Non-pigmented ciliary epithelial cell (primary cell): Measurements from ENCODE around the gene ELAC1.
"Not testable (repeated sequence)": the region's sequence is repeated elsewhere in the genome, so short reads cannot be mapped to it uniquely, and the experiment has no call there.

ENCODE experiments used
- DNase-seq: peaks from one replicate; pipeline ENCODE4 v3.0.0-alpha.2; 2010; ENCODE audit warnings: low read depth

The ELAC1 gene, protein sequence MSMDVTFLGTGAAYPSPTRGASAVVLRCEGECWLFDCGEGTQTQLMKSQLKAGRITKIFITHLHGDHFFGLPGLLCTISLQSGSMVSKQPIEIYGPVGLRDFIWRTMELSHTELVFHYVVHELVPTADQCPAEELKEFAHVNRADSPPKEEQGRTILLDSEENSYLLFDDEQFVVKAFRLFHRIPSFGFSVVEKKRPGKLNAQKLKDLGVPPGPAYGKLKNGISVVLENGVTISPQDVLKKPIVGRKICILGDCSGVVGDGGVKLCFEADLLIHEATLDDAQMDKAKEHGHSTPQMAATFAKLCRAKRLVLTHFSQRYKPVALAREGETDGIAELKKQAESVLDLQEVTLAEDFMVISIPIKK

DNA sequence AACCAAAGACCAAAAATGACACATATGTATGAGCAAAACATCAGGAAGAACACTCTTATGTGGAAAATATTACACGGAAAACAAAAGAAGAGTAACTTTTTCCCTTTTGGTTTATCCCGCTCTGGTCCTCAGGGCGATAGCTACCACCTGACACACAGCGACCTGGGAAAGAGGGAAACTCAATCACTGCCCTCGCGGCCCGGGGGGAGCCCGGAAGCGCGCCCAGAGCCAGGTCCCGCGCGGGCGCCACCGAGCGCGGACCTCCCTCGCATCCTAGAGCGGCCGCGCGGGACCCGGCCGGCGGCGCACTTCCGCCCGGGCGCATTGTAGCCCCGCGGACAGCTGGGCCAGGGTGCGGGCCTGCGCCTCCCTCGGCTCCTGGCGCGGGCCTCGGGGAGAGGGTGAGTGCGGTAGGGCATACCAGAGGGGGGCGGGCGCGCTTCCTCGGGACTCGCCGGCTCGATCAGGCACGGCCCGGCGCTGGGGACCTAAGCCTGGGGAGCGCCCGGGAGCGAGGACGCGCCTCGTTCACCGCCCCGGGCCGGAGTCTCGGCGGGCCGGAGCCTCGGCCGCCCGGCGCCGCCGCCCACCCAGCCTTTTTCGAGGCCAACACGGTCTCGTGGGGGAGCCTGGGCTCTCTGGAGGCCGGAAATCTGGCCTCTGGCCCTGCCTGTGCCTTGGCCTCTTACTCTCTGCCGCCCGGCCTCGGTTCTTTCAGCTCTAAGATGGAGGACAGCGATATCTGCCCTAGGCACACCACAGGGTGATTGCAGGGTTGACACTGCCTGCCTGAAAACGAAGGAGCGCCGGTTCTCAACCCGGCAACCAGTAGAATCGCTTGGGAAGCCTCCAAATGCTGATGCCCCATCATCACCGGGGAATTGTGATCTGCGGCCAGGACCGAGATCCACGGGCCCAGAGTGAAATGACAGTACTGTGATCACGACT, at the start of gene ELAC1:
Gene ELAC1, plus strand, starts transcription at position 327 of the 948 bp plus-strand sequence. CDS start 6,365 bp downstream, outside the sequence.
- no peak for DNase-seq

DNA sequence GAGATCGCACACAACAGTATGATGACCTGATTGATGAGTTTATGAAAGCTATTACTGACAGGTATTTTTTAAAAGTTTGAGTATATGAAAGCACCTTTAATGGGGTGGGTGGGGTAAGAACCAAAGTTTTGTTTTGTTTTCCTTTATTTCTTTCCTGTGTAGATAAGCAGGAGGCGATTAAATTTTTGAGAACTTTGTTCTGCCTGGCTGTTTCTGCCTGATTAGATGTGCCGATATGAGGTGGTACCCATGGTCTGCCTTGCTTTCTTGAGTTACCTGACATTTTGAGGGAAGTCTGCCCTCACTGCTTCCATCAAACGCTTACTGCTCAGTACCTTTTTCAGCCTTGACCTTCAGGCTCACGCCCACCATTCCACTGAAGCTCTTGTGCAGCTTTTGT, 49.7 kb upstream of the ELAC1 start:
- no peak for DNase-seq

DNA sequence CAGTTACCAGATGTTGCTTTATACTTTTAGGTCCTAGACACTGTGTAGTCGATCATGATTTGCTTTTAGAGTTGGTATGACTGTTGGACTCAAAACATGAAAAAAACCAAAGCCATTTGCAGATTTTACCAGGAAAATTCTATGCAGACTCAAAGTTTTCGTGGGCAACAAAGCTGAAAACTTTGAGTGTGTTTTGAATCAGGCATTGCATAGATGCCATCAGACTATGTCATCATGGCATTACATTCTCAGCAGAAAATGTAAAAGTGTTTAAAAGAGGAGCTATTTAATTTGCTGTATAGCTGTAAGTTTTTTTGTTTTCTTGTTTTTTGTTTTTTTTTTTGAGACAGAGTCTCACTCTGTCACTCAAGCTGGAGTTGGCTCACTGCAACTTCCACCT, 43.5 kb upstream of the ELAC1 start:
- DNase-seq: no peak

DNA sequence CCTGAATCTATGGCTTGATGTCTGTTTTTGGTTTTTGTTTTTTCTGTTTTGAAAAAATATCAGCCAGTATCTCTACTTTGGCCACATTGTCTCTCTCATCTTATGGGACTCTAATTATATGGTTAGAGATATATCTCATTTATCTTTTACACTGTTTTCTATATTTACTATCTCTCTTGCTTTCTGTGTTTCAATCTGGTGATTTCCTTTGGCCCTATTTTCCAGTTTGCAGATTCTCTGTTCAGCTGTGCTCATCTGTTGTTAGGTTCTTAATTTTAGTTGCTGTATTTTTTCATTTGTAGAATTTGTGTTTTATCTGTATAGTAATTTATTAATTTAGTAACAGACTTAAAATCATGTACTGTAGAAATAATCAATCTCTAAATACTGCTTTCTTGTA, 41.3 kb upstream of the ELAC1 start:
- no peak for DNase-seq

DNA sequence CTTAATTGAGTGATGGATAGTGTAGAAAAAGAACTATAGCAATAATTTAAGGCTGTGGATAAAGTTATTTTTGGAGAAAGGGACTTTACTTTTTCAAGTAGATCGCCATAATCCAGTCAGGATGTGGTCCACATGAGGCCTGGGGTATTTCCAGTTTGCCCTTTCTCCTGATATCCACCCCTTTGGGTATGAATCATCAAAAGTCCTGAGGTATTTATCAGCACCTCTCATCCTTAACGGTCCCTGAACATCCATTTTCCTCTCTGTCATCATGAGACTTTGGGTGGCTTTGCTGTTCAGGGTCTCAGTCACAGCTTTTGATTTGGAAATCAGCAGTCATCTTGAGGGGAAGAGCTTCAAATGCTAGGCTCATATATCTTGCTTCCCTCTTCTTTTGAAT, 39.3 kb upstream of the ELAC1 start:
- no peak for DNase-seq

DNA sequence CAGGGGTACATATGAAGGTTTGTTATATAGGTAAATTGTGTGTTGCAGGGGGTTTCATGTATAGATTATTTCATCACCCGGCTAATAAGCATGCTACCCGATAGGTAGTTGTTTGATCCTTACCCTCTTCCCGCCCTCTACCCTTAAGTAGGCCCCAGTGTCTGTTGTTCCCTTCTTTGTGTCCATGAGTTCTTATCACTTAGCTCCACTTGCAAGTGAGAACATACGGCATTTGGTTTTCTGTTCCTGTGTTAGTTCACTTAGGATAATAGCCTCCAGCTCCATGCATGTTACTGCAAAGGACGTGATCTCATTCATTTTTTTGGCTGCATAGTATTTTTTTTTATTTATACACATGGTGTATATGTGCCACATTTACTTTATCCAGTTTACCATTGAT, 34.2 kb upstream of the ELAC1 start:
- DNase-seq: no peak

DNA sequence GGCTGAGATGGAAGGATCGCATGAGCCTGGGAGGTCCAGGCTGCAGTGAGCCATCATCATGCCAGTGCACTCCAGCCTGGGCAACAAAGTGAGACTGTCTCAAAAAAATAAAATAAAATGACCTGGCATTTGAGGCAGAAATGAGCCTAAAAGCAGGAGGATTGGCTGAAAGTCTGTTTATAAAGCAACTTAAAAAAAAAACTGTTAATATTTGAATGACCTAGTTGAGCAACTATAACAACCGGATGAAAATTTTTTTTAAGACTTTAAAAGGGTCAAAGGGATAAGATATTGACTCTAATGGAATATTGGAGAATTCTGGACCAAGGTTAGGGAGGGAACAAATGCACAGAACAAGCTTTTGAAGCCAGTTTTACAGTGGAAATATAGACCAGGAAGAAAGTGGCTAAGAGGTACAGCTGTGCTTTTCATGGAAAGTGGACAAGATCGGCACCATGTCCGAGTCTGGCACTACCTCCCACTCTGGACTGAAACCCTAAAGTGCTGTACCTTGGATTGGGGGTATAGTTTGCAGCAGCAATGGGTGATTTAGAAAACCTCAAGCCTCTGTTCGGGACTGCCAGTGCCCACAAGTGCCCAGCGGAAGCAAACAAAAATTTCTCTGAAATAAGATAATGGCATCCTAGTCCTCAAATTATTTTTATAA, 33.2 kb upstream of the ELAC1 start:
- DNase-seq: no peak

DNA sequence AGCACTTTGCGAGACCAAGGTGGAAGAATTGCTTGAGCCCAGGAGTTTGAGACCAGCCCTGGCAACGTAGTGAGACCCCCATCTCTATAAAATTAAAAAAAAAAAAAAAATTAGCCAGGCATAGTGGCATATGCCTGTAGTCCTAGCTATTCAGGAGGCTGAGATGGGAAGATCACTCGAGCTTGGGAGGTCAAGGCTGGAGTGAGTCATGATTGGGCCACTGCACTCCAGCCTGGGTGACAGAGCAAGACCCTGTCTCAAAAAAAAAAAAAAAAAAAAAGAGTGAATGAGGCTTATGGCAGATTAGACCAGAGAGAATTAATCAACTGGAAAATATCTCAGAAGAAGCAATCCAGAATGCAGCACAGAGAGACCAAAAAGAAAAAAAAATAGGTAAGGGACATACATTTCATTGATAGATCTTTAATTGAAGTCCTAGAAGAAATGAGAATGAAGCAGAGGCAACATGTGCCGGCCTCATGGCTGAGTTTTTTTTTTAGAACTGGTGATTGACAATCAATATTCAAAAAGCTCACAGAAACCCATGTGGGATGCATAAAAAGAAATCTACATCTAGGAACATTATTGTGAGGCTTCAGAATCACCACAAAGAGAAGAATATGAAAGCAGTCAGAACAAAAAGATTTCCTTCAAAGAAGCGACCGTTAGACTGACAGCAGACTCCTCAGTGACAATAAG, 32.2 kb upstream of the ELAC1 start:
- DNase-seq: no peak

DNA sequence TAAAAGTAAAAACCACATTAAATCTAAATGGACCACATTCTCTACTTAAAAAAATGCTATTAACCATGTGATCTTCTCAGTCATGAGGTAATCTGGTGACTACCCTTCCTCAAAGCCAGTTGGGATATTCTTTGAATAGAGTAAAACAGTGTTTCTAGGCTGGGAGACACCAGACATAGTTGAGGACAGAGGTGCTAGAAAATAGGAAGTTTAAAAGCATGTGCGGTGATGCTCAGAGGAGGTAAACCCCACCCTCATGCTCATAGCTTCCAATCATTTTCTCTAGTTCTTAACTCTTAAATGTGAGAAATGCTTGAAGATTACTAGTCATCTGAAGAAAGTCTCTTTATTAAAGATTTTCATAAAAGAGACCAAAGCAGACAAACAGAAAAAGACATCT, 30.7 kb upstream of the ELAC1 start:
- DNase-seq: no peak

DNA sequence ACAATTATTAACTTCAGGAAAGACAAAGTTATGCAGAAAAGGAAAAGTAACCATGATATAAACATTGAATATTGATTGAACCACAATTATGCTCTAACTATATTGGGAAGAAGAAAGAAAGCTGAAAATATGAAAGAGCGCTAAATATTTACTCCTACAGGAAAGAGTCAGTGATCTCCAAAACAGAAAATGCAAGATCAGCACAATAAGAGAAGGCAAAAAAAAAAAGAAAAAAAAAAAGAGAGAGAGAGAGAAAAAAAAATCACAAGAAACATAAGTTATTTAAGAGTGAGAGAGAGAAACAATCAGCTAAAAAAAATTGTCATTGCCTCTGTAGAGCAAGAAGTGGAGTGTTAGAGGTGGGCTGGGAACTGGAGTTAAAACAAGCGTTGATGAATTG, 28.9 kb upstream of the ELAC1 start:
- DNase-seq: no peak

DNA sequence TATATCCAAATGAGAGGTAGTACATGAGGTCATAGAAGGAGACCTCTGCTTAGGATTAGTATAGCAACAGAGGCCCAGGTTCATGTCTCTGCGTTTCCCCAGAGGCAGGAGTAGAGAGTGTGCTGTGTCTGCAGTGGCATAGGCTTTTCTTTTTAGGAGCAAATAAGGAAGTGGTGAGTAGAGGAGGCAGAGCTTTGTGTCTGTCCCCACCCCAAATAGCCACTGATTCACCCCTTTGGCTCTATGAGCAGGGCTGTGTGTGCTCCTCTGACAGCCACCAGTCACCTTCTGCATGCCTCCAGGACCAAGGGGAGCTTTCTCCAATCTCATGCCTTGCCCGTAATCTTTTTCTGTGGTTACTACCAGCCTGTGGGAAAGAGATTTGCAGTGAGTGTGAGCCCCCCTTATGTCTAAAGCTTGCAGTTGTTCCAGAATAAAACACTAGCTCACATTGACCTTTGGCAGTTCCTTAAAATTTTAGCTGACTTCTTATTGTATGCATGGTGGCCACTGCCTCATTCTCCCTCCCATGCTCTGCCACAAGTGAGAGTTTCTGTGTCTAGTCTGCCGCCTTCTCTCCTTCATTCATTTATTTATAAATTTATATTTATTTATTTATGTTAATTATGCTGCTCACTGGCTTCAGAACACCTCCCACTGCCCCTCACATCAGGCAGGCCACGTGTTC, 23.5 kb upstream of the ELAC1 start:
- no peak for DNase-seq

DNA sequence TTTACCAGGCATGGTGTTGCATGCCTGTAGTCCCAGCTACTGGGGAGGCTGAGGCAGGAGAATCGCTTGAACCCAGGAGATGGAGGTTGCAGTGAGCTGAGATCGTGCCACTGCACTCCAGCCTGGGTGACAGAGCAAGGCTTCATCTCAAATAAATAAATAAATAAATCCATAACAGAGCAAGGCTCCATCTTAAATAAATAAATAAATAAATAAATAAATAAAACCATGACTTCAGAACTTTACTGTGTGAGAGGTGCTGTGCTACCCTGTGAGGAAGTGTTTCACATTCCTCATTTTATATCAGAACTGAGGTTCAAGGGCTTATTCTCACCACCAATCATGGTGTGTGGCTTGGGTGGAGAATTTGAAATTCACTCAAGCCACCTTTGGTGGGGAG, 21.9 kb upstream of the ELAC1 start:
- not testable (repeated sequence) for DNase-seq

DNA sequence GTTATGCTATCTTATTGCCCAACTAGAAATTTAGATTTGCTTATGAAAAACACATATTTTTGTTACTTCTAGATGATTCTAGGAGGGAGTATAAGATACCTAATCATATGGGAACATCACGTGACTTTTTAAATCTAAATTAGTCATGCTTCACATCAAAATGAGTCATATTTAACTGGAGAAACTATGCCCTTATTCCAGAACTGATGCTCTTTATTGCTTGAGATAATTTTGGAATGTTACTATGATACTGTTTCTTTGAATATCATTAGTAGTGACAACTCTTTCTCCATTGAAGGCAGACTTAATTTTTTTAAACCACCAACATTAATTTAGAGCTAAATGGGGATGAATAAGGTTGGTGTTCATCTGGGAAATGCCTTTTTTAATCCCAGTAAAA, 19.9 kb upstream of the ELAC1 start:
- DNase-seq: no peak

DNA sequence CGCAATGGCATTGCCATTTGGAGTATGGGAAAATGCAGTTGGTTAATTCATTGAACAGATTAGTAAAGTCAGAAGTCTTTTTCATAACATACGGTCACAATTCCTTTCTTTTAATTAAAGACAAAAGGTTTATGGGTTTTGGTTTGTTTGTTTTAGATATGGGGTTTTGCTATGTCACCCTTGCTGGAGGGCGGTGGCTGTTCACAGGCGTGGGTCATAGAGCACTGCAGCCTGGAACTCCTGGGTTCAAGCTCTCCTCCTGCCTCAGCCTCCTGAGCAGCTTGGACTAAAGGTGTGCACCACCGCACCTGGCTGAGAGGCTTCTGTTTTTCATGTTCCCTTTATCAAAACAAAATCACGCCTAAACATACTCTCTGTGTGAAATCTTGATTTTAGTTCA, 18.7 kb upstream of the ELAC1 start:
- DNase-seq: no peak

DNA sequence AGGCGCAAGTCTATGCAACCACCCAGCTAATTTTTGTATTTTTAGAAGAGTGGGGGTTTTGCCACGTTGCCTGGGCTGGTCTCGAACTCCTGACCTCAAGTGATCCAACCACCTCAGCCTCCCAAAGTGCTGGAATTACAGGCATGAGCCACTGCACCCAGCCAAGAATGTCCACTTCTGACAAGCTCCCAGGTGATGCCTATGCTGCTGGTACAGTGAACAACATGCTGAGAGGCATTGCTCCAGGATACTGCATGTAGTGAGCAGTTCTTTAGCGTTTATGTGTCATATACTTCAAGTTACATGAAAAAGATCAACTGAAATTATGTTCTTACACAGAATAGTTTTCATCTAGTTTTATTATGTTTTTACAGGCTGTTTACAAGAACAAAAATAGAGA, 17.2 kb upstream of the ELAC1 start:
- no peak for DNase-seq

DNA sequence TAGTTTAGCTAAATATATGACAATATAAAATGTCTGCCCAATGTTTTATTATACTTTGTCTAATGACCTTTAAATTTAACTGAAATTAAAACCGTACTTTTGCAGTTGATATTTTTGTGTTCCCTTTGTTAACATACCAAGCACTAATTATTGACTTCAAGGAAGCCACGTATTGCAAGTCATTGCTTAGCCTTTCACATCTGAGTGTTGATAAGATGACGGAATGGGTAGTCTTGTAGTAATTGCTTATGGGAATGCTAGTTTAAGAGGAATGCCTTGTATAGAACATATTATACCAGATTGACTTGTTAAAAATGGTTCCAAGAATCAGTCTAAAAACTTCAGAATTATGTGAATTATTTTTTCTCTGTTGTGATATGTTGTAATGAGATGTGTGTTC, 14.0 kb upstream of the ELAC1 start:
- DNase-seq: no peak

DNA sequence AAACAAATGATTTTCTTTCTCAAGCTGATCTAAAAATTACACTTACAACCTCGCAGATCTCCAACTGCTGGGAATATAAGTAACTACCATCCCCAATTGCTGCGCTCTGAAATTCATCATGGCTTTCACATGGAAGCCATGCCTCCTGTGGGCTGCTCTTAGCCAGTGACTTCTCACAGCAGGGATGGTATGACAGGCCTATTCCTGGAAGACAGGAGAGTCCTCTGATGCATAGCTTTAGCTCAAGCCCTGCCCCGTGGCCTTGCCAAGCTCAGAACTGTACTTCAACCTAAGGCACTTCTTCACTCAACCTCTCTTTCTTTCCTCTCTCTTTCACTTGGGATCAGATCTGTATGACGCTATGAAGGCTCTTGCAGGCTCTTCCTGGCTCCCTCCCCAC, 12.6 kb upstream of the ELAC1 start:
- DNase-seq: no peak

DNA sequence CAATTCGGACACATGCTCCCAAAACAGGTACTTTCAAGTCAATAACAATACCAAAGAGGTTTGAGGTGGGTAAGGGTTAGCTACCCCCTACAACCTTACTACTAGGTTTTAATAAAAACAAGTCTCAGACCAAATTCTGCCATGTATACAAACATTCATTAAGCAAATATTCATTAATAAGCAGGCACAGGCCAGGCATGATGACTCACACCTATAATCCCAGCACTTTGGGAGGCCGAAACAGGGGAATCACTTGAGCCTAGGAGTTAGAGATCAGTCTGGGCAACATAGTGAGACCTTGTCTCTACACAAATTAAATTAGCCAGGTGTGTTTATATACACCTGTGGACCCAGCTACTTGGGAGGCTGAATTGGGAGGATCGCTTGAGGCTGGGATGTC, 11.7 kb upstream of the ELAC1 start:
- DNase-seq: no peak

DNA sequence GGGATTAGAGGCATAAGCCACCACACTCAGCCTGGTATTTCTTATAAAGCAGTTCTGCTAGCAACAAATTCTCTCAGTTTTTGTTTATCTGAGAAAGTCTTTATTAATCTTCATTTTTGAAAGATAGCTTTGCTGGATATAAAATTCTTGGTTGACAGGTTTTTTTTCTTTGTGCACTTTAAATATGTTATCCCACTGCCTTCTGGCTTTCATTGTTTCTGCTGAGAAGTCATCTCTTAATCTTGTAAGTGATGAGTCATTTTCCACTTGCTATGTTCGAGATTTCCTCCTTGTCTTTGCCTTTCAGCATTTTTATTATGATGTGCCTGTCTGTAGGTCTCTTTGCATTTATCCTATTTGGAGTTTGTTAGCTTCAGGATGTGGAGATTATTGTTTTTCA, 5.9 kb upstream of the ELAC1 start:
- DNase-seq: no peak

DNA sequence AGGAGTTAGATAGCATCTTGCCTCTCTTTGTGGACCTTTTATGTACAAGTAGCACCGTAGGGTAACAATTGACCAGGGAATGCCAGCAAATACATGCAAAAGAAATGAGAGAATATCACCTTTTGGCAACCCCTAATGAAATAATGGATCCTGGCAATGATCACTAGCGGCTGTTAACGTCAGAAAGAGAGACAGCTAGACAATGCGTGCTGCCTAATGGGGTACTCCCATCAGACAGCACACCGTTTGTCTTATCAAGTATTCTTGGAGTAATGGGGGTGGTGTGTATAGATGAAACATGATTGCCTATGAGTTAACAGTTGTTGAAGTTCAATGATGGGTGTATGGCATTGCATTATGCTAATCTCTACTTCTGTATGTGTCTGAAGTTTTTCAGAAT, 1.6 kb downstream of the ELAC1 start:
- no peak for DNase-seq

DNA sequence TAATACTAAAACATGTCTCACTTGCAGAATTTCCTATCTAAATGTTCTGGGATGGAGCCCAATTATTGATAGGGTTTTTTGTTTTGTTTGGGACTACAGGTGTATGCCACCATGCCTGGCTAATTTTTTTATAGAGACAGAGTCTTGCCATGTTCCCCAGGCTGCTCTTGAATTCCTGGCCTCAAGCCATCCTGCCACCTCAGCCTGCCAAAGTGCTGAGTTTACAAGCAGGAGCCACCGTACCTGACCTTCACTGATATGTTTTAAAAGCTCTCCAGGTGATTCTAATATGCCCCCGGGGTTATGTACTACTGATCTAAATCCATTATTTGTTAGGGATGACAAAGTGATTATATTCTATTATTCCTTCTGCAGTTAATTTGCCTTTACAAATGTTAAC, 2.2 kb downstream of the ELAC1 start:
- DNase-seq: no peak

DNA sequence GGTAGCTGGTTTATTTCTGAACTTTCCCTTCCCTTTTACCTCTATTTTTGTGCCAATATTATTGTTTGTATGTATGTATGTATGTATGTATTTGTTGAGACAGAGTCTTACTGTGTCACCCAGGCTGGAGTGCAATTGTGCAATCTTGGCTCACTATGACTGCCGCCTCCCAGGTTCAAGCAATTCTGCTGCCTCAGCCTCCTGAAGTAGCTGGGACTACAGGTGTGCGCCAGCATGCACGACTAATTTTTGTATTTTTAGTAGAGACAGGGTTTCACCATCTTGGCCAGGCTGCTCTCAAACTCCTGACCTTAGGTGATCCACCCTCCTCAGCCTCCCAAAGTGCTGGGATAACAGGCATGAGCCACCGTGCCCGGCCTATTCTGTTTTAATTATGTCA, 4.6 kb downstream of the ELAC1 start:
- not testable (repeated sequence) for DNase-seq
